Measurements from ENCODE around the gene SLC17A1. TPM values are rescaled to one million over a fixed set of nuclear protein-coding genes. Genes with fewer than 3 reads are reported as not detected.

SLC17A1 gene
- total RNA-seq, 2 donors from 2014 or later: not detected

DNA sequence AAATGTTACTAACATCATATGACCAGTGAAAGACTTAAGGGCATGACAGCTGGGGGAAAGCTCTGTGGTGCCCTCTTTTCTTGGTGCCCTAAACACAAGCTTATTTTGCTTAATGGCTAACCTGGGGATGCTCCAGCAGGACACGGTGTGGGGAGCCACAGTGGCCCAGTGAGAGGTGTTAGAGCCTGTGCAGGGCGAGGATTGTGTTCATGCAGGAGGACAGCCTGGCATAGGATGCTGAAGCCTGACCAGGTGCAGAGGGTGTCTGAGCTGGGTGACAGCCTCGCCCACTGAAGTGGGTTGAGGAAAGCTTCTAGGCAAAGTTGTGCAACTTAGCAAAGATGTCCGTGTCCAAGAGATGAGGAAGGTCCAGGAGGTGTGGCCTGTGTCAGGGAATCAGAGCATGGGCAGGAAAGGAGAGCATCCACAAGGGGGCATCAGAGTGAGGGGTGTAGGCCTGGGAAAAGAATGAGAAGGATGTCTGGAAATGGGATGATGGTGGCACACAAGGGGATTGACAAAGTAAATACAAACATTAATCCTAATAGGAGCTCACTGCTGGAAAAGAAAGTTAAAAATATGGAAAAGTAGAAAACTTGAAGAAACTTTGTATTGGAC, 43.4 kb downstream of the SLC17A1 start:
- TF ChIP-seq, protein P1, sequence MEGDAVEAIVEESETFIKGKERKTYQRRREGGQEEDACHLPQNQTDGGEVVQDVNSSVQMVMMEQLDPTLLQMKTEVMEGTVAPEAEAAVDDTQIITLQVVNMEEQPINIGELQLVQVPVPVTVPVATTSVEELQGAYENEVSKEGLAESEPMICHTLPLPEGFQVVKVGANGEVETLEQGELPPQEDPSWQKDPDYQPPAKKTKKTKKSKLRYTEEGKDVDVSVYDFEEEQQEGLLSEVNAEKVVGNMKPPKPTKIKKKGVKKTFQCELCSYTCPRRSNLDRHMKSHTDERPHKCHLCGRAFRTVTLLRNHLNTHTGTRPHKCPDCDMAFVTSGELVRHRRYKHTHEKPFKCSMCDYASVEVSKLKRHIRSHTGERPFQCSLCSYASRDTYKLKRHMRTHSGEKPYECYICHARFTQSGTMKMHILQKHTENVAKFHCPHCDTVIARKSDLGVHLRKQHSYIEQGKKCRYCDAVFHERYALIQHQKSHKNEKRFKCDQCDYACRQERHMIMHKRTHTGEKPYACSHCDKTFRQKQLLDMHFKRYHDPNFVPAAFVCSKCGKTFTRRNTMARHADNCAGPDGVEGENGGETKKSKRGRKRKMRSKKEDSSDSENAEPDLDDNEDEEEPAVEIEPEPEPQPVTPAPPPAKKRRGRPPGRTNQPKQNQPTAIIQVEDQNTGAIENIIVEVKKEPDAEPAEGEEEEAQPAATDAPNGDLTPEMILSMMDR (IDR thresholded peaks at IDR 0.05): peak; percentile 49
- intact Hi-C loops (cut with DNase I): no loop called here
- no peaks in the 10 kb centered on the region for H3K36me3 ChIP-seq
- peak; percentile 70 for DNase-seq
- H3K4me1 ChIP-seq: no peaks in the 10 kb centered on the region
- H3K27ac ChIP-seq: no peak overlapping the region
- H3K4me3 ChIP-seq: no peak overlapping the region
- no peak overlapping the region for H3K9ac ChIP-seq (ENCODE audit: low read depth in 2 of 2, low read length in 2 of 2)
- H3K9me3 ChIP-seq: no peaks in the 10 kb centered on the region
- no peaks in the 10 kb centered on the region for H3K27me3 ChIP-seq

DNA sequence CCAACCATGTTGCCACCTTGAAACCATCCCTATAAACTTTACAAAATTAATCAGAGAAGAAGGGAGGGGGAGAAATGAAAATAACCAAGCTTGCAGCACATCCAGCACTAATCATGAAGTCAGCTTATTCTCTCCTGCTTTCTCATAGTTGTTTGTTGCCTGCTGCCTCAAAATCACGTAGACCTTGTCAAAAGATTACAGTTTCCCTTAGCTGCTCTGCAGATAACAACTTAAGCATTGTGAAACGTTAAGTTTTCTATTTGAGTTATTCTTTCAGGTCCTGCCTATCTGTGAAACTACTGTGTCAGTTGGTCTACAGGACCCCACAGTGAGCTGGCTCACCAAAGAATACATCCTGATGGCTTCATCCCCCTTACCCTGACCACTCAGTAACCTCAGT, 44.4 kb downstream of the SLC17A1 start:
- no peaks in the 10 kb centered on the region for H3K4me1 ChIP-seq
- no peaks in the 10 kb centered on the region for H3K9me3 ChIP-seq
- DNase-seq: no peak
- no peak overlapping the region for H3K27ac ChIP-seq
- H3K9ac ChIP-seq (ENCODE audit: low read depth in 2 of 2, low read length in 2 of 2): no peak overlapping the region
- no peaks in the 10 kb centered on the region for H3K36me3 ChIP-seq
- H3K4me3 ChIP-seq: no peak overlapping the region
- H3K27me3 ChIP-seq: no peaks in the 10 kb centered on the region
- TF ChIP-seq, protein P1 (IDR thresholded peaks at IDR 0.05): no peak
- intact Hi-C loops (cut with DNase I): no loop called here

DNA sequence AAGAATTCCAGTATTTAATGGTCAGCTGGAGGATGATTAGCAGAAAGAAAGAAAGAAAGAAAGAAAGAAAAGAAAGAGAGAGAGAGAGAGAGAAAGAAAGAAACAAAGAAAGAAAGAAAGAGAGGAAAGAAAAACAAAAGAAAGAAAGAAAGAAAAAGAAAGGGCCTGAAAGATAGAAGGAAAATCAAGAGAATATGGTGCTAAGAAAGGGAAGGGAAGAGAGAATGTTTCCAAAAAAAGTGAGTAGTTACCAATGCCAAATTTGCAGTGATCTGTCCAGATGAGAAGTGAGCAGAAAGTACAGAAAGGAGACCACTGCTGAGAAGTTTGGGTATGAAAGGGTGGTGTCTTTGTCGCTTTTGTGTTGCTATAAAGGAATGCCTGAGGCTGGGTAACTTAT, 50.7 kb downstream of the SLC17A1 start:
- no peaks in the 10 kb centered on the region for H3K36me3 ChIP-seq
- H3K4me1 ChIP-seq: no peaks in the 10 kb centered on the region
- intact Hi-C loops (cut with DNase I): no loop called here
- TF ChIP-seq, protein P1 (IDR thresholded peaks at IDR 0.05): no peak
- H3K9me3 ChIP-seq: no peaks in the 10 kb centered on the region
- DNase-seq: no peak
- H3K27me3 ChIP-seq: no peaks in the 10 kb centered on the region
- H3K27ac ChIP-seq: no peak overlapping the region
- H3K4me3 ChIP-seq: no peak overlapping the region
- H3K9ac ChIP-seq (ENCODE audit: low read depth in 2 of 2, low read length in 2 of 2): no peak overlapping the region

DNA sequence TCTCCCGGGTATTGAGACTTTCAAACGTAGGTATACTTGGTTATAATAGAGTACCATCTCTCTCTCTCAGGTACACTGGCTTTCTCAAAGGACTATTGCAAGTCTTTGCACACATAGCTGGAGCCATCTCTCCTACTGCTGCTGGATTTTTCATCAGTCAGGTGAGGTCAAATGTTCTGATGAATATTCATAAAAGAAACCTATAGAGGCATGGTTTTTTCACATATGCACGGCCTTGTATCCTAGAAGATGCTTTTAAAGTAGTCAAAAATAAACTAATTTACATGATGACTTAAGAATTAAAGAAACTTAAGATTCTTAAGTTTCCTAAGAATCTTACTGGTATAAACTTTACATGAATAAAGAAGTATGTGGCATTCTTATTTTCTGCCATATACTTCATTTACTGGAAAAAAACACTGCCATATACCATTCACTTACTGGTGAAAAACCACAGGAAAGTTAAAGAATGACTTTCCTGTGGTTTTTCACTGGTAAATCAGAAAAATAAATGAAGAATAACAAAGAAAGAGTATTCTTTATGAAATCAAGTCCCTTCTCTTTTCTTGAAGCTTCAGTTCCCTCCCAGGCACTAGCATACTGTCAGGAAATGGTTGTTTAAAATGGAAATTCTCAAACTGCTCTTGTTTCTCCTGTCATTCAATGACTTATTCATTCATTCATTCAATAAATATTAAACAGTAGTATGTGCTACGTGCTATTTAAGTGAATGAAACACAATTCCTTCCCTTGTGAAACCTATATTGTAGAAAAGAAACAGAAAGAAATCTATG, 53.8 kb downstream of the SLC17A1 start:
- Histone ChIP-seq H3K9ac (ENCODE audit: low read depth in 2 of 2, low read length in 2 of 2) (no peak overlapping the region), H3K27ac (no peak overlapping the region), H3K36me3 (no peaks in the 10 kb centered on the region), H3K4me1 (no peaks in the 10 kb centered on the region), H3K4me3 (no peak overlapping the region), H3K27me3 (no peaks in the 10 kb centered on the region), H3K9me3 (no peaks in the 10 kb centered on the region)
- intact Hi-C loops (cut with DNase I): no loop called here
- TF ChIP-seq, protein P1 (IDR thresholded peaks at IDR 0.05): no peak
- DNase-seq: no peak

DNA sequence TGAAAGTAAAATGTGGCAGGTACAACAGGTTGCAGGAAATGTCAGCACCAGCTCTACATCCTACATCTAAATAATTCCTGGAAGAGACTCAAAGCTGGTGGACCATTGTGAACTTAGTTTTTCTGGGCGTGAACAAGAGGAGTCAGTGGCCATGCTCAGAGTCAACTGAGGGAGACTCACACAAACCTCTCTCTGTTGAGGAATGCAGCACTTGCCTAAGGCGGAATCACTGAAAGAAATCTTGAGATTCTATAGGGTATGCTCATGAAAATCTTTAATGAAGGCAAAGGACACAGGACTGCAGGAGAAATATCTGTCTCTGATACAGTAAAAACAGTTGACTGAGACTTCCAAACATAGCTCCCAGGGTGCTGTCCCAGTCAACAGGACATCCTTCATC, 54.8 kb downstream of the SLC17A1 start:
- no peaks in the 10 kb centered on the region for H3K4me1 ChIP-seq
- TF ChIP-seq, protein P1 (IDR thresholded peaks at IDR 0.05): no peak
- no peaks in the 10 kb centered on the region for H3K36me3 ChIP-seq
- no peak overlapping the region for H3K9ac ChIP-seq (ENCODE audit: low read depth in 2 of 2, low read length in 2 of 2)
- no peaks in the 10 kb centered on the region for H3K9me3 ChIP-seq
- no peak for DNase-seq
- no peak overlapping the region for H3K4me3 ChIP-seq
- intact Hi-C loops (cut with DNase I): no loop called here
- H3K27me3 ChIP-seq: no peaks in the 10 kb centered on the region
- H3K27ac ChIP-seq: no peak overlapping the region

Data from colonic mucosa (tissue), 4 donors.